Right forelimb (tissue), 1 donor: ENCODE measurements around the gene SPATA21.
"Not testable (repeated sequence)": the region's sequence is repeated elsewhere in the genome, so short reads cannot be mapped to it uniquely, and the experiment has no call there.

Experiments
- DNase-seq: peaks from one replicate; pipeline ENCODE4 v3.0.0-alpha.2; 2018

Gene SPATA21

GRCh38 chr1:16436946-16437474 lies at the start of gene SPATA21:
TSS of gene SPATA21 (minus strand) at chr1:16437424. CDS start at chr1:16431371, 6,053 bp downstream.
- no peak for DNase-seq

GRCh38 chr1:16487011-16487410 lies 49.8 kb upstream of the SPATA21 start:
- not testable (repeated sequence) for DNase-seq

GRCh38 chr1:16486316-16486715 lies 49.1 kb upstream of the SPATA21 start:
- not testable (repeated sequence) for DNase-seq

- no peak for DNase-seq
Measured at GRCh38 chr1:16484931-16485330, 47.7 kb upstream of the SPATA21 start.

- no peak for DNase-seq
Measured at GRCh38 chr1:16484501-16484835, 47.2 kb upstream of the SPATA21 start.

- not testable (repeated sequence) for DNase-seq
Measured at GRCh38 chr1:16483639-16484500, 46.6 kb upstream of the SPATA21 start.

GRCh38 chr1:16483146-16483545 lies 45.9 kb upstream of the SPATA21 start:
- DNase-seq: not testable (repeated sequence)

GRCh38 chr1:16478091-16478490 lies 40.9 kb upstream of the SPATA21 start:
- DNase-seq: no peak

- not testable (repeated sequence) for DNase-seq
Measured at GRCh38 chr1:16475771-16476770, 38.8 kb upstream of the SPATA21 start.

GRCh38 chr1:16474891-16475290 lies 37.7 kb upstream of the SPATA21 start:
- DNase-seq: not testable (repeated sequence)

GRCh38 chr1:16474166-16474800 lies 37.1 kb upstream of the SPATA21 start:
- DNase-seq: no peak

GRCh38 chr1:16468558-16468957 lies 31.3 kb upstream of the SPATA21 start:
- no peak for DNase-seq

- DNase-seq: no peak
Measured at GRCh38 chr1:16464917-16465625, 27.8 kb upstream of the SPATA21 start.

GRCh38 chr1:16462773-16463330 lies 25.6 kb upstream of the SPATA21 start:
- DNase-seq: no peak

GRCh38 chr1:16461681-16462080 lies 24.5 kb upstream of the SPATA21 start:
- DNase-seq: no peak

- no peak for DNase-seq
Measured at GRCh38 chr1:16459352-16459925, 22.2 kb upstream of the SPATA21 start.

GRCh38 chr1:16458831-16459230 lies 21.6 kb upstream of the SPATA21 start:
- DNase-seq: no peak

GRCh38 chr1:16456151-16456550 lies 18.9 kb upstream of the SPATA21 start:
- DNase-seq: not testable (repeated sequence)

- DNase-seq: not testable (repeated sequence)
Measured at GRCh38 chr1:16454909-16455308, 17.7 kb upstream of the SPATA21 start.

GRCh38 chr1:16451841-16452528 lies 14.8 kb upstream of the SPATA21 start:
- no peak for DNase-seq
